Thyroid gland (tissue), 4 donors: ENCODE results near the gene TREML2.

Source experiments
- CTCF ChIP-seq, 6 experiments: fragments of 200-600 bp in 3 of 6; fragments of 450-650 bp in 3 of 6; sonication (generic) in 3 of 6; IDR thresholded peaks; one replicate each; pipeline ENCODE4 v1.5.1; 2016 to 2019; ENCODE audit warnings: antibody characterized with exemption in 6 of 6, mild to moderate bottlenecking in 2 of 6, inconsistent platforms in 1 of 6, moderate library complexity in 1 of 6
- POLR2A ChIP-seq, 2 donors: fragments of 450-650 bp; IDR thresholded peaks; one replicate each; pipeline ENCODE4 v1.6.1; 2017; ENCODE audit warnings: antibody characterized with exemption in 2 of 2, mild to moderate bottlenecking in 2 of 2, moderate library complexity in 1 of 2

- TF ChIP-seq POLR2A (IDR thresholded peaks at IDR 0.05): no peak
- no peak for TF ChIP-seq CTCF (IDR thresholded peaks at IDR 0.05)
Observed at GRCh38 chr6:41224800-41225199, 23.9 kb upstream of the TREML2 start.
